IMR-90 (cell line): ENCODE measurements around the gene SMARCA4. TPM values are rescaled to one million over a fixed set of nuclear protein-coding genes. Genes with fewer than 3 reads are reported as not detected.
A peak's percentile ranks its signal among the peaks of the same experiment; 100 is the strongest.

Source experiments
- ATAC-seq: fragments of 200-7000 bp; cut with Tn5 transposase; 2 replicates; pipeline ENCODE4 v1.9.1; 2020; ENCODE audit warnings: low read depth, mild to moderate bottlenecking, moderate library complexity
- BruUV-seq: library from RNA; stranded (reverse); fragments of 400-500 nt; replicated peaks from 2 replicates; lab custom pipeline; 2021; lab: Mats Ljungman, UMichigan
- CTCF ChIA-PET: fragments of 300-600 bp; formaldehyde crosslinking; extraction: SDS; loops from one replicate; lab custom pipeline; 2021; ENCODE audit warnings: antibody characterized with exemption; lab: Yijun Ruan, JAX
- POLR2A ChIA-PET: fragments of 300-600 bp; sonication (Branson Sonifier 250); formaldehyde crosslinking; loops from one replicate; lab custom pipeline; 2022; ENCODE audit warnings: antibody characterized with exemption; ENCODE audit not compliant: unreplicated experiment; lab: Charles Lee
- DNase-seq: peaks from one replicate; pipeline ENCODE4 v3.0.0; 2013
- H2AFZ ChIP-seq: replicated peaks from 2 replicates; pipeline ENCODE3; 2013; ENCODE audit warnings: low read length, mild to moderate bottlenecking; ENCODE audit not compliant: poor library complexity
- H2AK5ac ChIP-seq: 2 replicates; pipeline ENCODE4 v1.6.1; 2013; ENCODE audit warnings: low read depth, low read length, inconsistent platforms
- H2AK9ac ChIP-seq: replicated peaks from 2 replicates; pipeline ENCODE3; 2013; ENCODE audit warnings: mild to moderate bottlenecking, low read depth, low read length, moderate library complexity; ENCODE audit not compliant: poor library complexity
- H2BK120ac ChIP-seq: 2 replicates; pipeline ENCODE4 v1.6.1; 2013; ENCODE audit warnings: low read depth, low read length, inconsistent platforms
- H2BK15ac ChIP-seq: 3 replicates; pipeline ENCODE4 v1.6.1; 2013; ENCODE audit warnings: low read depth, low read length, inconsistent platforms
- H2BK20ac ChIP-seq: 2 replicates; pipeline ENCODE4 v1.6.1; 2013; ENCODE audit warnings: low read depth, mild to moderate bottlenecking, inconsistent platforms, low read length, moderate library complexity
- H2BK5ac ChIP-seq: 2 replicates; pipeline ENCODE4 v1.6.1; 2013; ENCODE audit warnings: mild to moderate bottlenecking, low read depth, low read length, inconsistent platforms; ENCODE audit not compliant: poor library complexity, severe bottlenecking
- H3K14ac ChIP-seq: replicated peaks from 2 replicates; pipeline ENCODE4 v1.6.1; 2013; ENCODE audit warnings: low read depth, low read length, inconsistent platforms
- H3K18ac ChIP-seq: 2 replicates; pipeline ENCODE4 v1.6.1; 2013; ENCODE audit warnings: low read depth, low read length, control low read depth
- H3K23ac ChIP-seq: 2 replicates; pipeline ENCODE4 v1.6.1; 2013; ENCODE audit warnings: low read depth, low read length, inconsistent platforms
- H3K27ac ChIP-seq: 2 replicates; pipeline ENCODE4 v1.5.1; 2013; ENCODE audit warnings: mild to moderate bottlenecking, control low read depth, low read length; ENCODE audit not compliant: insufficient read depth
- H3K27me3 ChIP-seq: 2 replicates; pipeline ENCODE4 v1.6.1; 2013; ENCODE audit warnings: low read length; ENCODE audit not compliant: control insufficient read depth, insufficient read depth
- H3K36me3 ChIP-seq: 2 replicates; pipeline ENCODE4 v1.6.1; 2013; ENCODE audit warnings: low read length, mixed read lengths; ENCODE audit not compliant: control insufficient read depth, insufficient read depth
- H3K4ac ChIP-seq: 2 replicates; pipeline ENCODE4 v1.6.1; 2013; ENCODE audit warnings: low read depth, low read length, inconsistent platforms
- H3K4me1 ChIP-seq: 2 replicates; pipeline ENCODE4 v1.6.1; 2013; ENCODE audit warnings: low read length, mixed read lengths; ENCODE audit not compliant: control insufficient read depth, insufficient read depth
- H3K4me2 ChIP-seq: 2 replicates; pipeline ENCODE4 v1.6.1; 2013; ENCODE audit warnings: low read depth, mild to moderate bottlenecking, control low read depth, low read length, moderate library complexity
- H3K4me3 ChIP-seq: 2 replicates; pipeline ENCODE4 v1.5.1; 2013; ENCODE audit warnings: low read depth, mild to moderate bottlenecking, control low read depth, low read length, moderate library complexity; ENCODE audit not compliant: insufficient read depth
- H3K56ac ChIP-seq: 2 replicates; pipeline ENCODE4 v1.6.1; 2013; ENCODE audit warnings: low read length, inconsistent platforms; ENCODE audit not compliant: insufficient read depth; ENCODE audit errors: extremely low read depth
- H3K79me1 ChIP-seq, 2 experiments: 2 replicates each; pipeline ENCODE4 v1.6.1; 2013; ENCODE audit warnings: low read length in 2 of 2, inconsistent platforms in 1 of 2, low read depth in 1 of 2
- H3K9ac ChIP-seq: 2 replicates; pipeline ENCODE4 v1.6.1; 2013; ENCODE audit warnings: low read depth, low read length, control low read depth
- H3K9me1 ChIP-seq: 2 replicates; pipeline ENCODE4 v1.6.1; 2013; ENCODE audit warnings: low read length, inconsistent platforms; ENCODE audit not compliant: insufficient read depth
- H3K9me3 ChIP-seq: 2 replicates; pipeline ENCODE4 v1.6.1; 2013; ENCODE audit warnings: low read length; ENCODE audit not compliant: control insufficient read depth, insufficient read depth
- H4K20me1 ChIP-seq: 2 replicates; pipeline ENCODE4 v1.6.1; 2013; ENCODE audit warnings: low read length, inconsistent platforms; ENCODE audit not compliant: insufficient read depth
- H4K5ac ChIP-seq: 2 replicates; pipeline ENCODE4 v1.6.1; 2013; ENCODE audit warnings: mild to moderate bottlenecking, low read depth, low read length, control low read depth
- H4K8ac ChIP-seq, 2 experiments: 2 replicates each; pipeline ENCODE4 v1.6.1; 2013; ENCODE audit warnings: low read depth in 2 of 2, low read length in 2 of 2, control low read depth in 1 of 2, inconsistent platforms in 1 of 2
- H4K91ac ChIP-seq: 2 replicates; pipeline ENCODE4 v1.6.1; 2013; ENCODE audit warnings: low read depth, low read length, inconsistent platforms; ENCODE audit not compliant: insufficient read depth
- CEBPB ChIP-seq: IDR thresholded peaks from 2 replicates; pipeline ENCODE4 v1.6.1; 2012; ENCODE audit warnings: low read depth, low read length, improper control_type of control experiment
- ELK1 ChIP-seq: fragments of 150-350 bp; IDR thresholded peaks from 2 replicates; pipeline ENCODE4 v1.6.1; 2016; ENCODE audit warnings: low read depth, mild to moderate bottlenecking, low read length, moderate library complexity, borderline replicate concordance
- MXI1 ChIP-seq: IDR thresholded peaks from 2 replicates; pipeline ENCODE4 v1.6.1; 2012; ENCODE audit warnings: low read depth, mild to moderate bottlenecking, low read length, moderate library complexity, borderline replicate concordance
- NFE2L2 ChIP-seq: fragments of 150-350 bp; IDR thresholded peaks from 2 replicates; pipeline ENCODE4 v1.6.1; 2016; ENCODE audit warnings: low read depth, mild to moderate bottlenecking, low read length
- WGBS, 2 experiments: methylation state at CpG; one replicate each; pipeline versions ENCODE4 v1.1.5 to v1.1.7; 2013; ENCODE audit warnings: missing lambda C conversion rate in 2 of 2; ENCODE audit not compliant: insufficient read length in 1 of 2; ENCODE audit errors: extremely low coverage in 2 of 2; 5-methylcytosine and 5-hydroxymethylcytosine counted together
- dilution Hi-C: fragments of 300-500 bp; cut with HindIII; formaldehyde crosslinking; loops from one replicate; pipeline ENCODE4 v1.14.3; 2018; ENCODE audit warnings: low sequenced_read_pairs; ENCODE audit not compliant: unreplicated experiment
- in situ Hi-C: fragments of 300-500 bp; cut with MboI; formaldehyde crosslinking; loops from 3 replicates; pipeline ENCODE4 v1.14.3; 2019; ENCODE audit warnings: low sequenced_read_pairs, inconsistent platforms, mixed read lengths
- intact Hi-C: fragments of 100-400 bp; cut with micrococcal nuclease; formaldehyde crosslinking; loops from 2 replicates; pipeline ENCODE4 v1.10.0; 2022
- polyA plus RNA-seq, 3 experiments: library from polyadenylated mRNA; depleted of rRNA; stranded (reverse); fragments of >200 nt; gene quantifications; 2 replicates each; pipeline ENCODE4 v1.2.3, GENCODE V29; 2012; ENCODE audit warnings: low replicate concordance in 1 of 3
- total RNA-seq: library from RNA; depleted of rRNA; stranded (reverse); fragments of >200 nt; gene quantifications from 2 replicates; pipeline ENCODE4 v1.2.3, GENCODE V29; 2012

Gene SMARCA4
- total and polyA plus RNA-seq, 2 of the 4 experiments (the other 2 are of a cell fraction), result 41.4 to 85.6 TPM

GRCh38 chr19:10921910-10922637 is 38.8 kb upstream of the SMARCA4 start:
- Histone ChIP-seq H4K91ac (no peak overlapping the region), H3K9me1 (0 out of 2 replicates have a peak, but pooled peaks cover under 1% of the 10 kb centered on the region), H4K5ac (no peak overlapping the region), H3K27ac (no peak overlapping the region), H2AK9ac (no peak overlapping the region), H3K14ac (no peak overlapping the region), H3K4me2 (no peak overlapping the region), H2BK15ac (no peak overlapping the region), H4K20me1 (0 out of 2 replicates have a peak, but pooled peaks cover 5% of the 10 kb centered on the region), H2BK20ac (no peak overlapping the region), H2BK5ac (no peak overlapping the region), H3K27me3 (no peaks in the 10 kb centered on the region), H2BK120ac (no peak overlapping the region), H4K8ac (no peak overlapping the region), H3K23ac (no peak overlapping the region), H2AK5ac (no peak overlapping the region), H3K9me3 (no peaks in the 10 kb centered on the region), H3K79me1 (peaks cover 4 to 11% of the 10 kb centered on the region in 2 experiments), H3K4me3 (no peak overlapping the region), H2AFZ (no peak overlapping the region), H3K4me1 (no peaks in the 10 kb centered on the region), H3K36me3 (peaks cover 60% of the 10 kb centered on the region), H3K56ac (no peak overlapping the region), H3K18ac (no peak overlapping the region), H3K4ac (no peak overlapping the region), H3K9ac (no peak overlapping the region)
- no peak for DNase-seq
- no peak for TF ChIP-seq ELK1
- TF ChIP-seq CEBPB, result no peak
- TF ChIP-seq NFE2L2, result no peak
- TF ChIP-seq MXI1, result no peak
- in situ Hi-C loops (no loop called here), intact Hi-C loops (no loop called here), dilution Hi-C loops (no loop called here)
- TSS peak; percentile 74 for BruUV-seq
- ChIA-PET POLR2A (no interaction called here), CTCF (no interaction called here)
- no peak for ATAC-seq
- WGBS, 2 experiments, result 98% methylated on average over 9 of the region's 33 CpGs; no CpG with 5 or more reads in 1 of the 2 experiments
